GM19043 (cell line): ENCODE results near the gene PRDM16.

Source experiments
- ATAC-seq: cut with Tn5 transposase; IDR thresholded peaks from one replicate; pipeline ENCODE4 v1.9.1; 2021; ENCODE audit warnings: low read depth; ENCODE audit not compliant: unreplicated experiment

PRDM16 gene

DNA sequence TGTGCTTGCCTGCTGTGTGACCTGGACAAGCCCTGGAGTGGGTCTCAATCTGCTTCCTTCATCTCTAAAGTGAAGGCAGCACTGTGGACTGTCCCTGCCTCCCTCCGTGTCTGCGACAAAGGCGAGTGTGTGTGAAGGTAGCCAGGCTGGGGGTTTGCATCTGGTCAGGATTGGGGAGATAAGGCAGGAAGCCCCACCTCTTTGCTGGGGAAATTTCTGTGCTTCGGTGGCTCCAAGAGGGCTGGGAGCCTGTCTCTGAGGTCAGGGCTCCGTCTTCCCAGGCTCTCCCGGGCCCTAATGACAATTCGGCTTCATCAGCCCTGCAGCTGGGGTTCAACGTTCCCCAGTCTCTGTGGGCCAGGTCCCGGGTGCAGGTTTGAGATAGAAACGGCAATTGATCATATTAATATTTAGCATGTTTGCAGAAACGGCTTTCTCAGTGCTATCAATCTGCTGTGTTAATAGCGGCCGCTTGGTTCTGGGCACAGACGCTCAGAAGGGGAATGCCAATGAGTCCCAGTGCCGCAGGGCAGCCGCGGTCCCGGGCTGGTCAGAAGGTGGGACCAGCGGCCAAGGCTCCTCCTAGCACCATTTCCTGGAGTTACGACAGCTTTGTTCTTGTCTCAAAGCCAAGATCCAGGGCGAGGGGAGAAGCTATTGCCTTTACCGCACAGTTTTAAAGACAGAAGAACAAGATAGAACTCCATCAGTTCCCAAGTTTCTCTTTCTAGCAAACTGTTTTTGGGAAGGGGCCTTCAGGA lies 105.7 kb downstream of the PRDM16 start:
- ATAC-seq = no peak

- no peak for ATAC-seq
Measured at GRCh38 chr1:3175486-3175885, 106.5 kb downstream of the PRDM16 start.

DNA sequence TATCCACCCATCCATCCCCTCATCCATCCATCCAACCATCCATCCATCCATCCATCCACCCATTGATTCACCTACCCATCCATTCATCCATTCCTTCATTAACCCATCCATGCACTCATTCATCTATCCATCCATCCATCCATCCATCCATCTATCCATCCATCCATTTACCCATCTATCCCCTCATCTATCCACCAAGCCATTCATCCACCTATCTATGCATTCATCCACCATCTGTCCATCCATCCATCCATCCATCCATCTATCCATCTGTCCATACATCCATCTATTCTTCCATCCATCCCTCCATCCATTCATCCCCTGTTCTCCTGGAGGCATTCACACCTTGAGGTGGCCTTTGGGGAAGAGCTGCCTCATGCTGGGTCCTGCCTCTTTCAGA lies 107.0 kb downstream of the PRDM16 start:
- ATAC-seq = no peak

GRCh38 chr1:3176820-3177219 lies 107.8 kb downstream of the PRDM16 start:
- ATAC-seq = no peak

DNA sequence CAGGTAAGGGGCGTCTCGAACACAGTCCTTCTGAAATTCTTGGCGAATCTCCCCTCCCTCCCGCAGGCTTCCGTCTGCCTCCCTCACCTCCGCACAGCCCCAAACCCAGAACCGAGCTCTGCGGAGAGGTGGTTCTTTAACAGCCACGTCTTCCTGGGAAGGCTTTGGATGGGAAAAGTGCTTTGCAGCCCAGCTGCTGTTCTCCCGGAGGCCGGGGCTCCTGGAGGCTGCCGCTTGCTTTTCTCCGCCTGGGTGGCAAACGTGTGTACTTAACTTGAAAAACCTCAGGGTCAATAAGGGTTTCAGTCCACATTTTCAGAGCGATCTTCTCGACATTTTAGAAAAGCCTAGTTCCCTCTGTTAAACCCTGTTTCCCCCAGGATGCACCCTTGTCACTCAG lies 109.3 kb downstream of the PRDM16 start:
- ATAC-seq = no peak

GRCh38 chr1:3179471-3179870 lies 110.5 kb downstream of the PRDM16 start:
- ATAC-seq = no peak

GRCh38 chr1:3180915-3181314 lies 111.9 kb downstream of the PRDM16 start:
- ATAC-seq = no peak

GRCh38 chr1:3181956-3182355 lies 113.0 kb downstream of the PRDM16 start:
- ATAC-seq = no peak

GRCh38 chr1:3183411-3183810 lies 114.4 kb downstream of the PRDM16 start:
- no peak for ATAC-seq

- ATAC-seq = no peak
Measured at GRCh38 chr1:3183813-3184212, 114.8 kb downstream of the PRDM16 start.

- ATAC-seq = no peak
Measured at GRCh38 chr1:3184666-3185065, 115.7 kb downstream of the PRDM16 start.

GRCh38 chr1:3185896-3186525 lies 117.0 kb downstream of the PRDM16 start:
- no peak for ATAC-seq

DNA sequence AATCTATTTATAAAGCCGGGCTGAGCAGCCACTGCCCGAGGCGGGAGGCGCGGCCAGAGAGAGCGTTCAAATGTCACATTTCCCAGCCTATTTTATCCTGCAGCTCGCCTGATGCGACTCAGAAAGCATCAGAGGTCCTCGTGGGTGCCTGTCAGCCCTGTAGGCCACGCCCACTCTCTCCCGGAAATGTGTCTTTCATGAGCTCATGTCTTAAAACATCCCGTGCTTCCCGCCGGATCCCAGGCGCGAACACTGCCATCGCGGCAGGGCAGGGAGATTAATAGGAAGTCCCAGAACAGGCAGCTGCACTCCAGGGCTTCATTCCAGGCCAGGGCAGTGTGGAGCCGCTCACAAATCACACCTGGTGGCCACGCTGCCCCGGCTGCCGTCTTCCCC lies 117.5 kb downstream of the PRDM16 start:
- no peak for ATAC-seq

DNA sequence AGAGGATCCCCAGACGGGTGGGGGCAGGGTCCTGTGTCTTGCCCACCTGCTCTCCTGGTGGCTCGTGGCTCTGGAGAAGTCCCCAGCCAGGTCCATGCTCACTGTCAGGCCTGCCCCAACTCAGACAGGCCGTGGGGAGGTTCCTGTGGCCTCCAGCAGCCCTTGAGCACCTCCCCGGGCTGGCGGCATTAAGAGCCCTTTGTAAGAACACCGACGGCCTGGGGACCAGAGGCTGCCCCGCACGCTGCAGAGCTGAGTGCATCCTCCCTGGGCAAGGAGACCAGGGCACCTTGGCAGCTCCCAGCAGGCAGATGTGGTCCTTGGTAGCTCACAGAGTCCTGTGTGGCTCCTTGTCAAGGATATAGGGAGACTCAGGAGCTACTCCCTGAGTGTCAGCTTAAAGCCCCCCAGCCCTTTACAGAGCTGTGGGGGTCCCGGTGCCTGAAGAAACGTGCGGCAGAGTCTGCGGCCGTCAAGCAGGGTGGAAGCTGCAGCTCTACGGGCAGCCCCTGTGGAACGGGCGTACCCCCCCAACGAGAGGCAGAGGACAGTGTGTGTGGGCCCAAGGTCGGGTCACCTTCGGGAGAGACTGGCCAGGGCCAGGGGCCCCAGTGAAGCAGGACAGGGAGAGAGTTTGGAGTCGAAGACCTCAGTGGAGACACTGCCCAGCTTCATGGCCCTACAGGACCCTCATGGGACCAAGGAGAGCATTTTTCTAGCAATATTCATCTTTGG lies 118.6 kb downstream of the PRDM16 start:
- ATAC-seq = no peak

DNA sequence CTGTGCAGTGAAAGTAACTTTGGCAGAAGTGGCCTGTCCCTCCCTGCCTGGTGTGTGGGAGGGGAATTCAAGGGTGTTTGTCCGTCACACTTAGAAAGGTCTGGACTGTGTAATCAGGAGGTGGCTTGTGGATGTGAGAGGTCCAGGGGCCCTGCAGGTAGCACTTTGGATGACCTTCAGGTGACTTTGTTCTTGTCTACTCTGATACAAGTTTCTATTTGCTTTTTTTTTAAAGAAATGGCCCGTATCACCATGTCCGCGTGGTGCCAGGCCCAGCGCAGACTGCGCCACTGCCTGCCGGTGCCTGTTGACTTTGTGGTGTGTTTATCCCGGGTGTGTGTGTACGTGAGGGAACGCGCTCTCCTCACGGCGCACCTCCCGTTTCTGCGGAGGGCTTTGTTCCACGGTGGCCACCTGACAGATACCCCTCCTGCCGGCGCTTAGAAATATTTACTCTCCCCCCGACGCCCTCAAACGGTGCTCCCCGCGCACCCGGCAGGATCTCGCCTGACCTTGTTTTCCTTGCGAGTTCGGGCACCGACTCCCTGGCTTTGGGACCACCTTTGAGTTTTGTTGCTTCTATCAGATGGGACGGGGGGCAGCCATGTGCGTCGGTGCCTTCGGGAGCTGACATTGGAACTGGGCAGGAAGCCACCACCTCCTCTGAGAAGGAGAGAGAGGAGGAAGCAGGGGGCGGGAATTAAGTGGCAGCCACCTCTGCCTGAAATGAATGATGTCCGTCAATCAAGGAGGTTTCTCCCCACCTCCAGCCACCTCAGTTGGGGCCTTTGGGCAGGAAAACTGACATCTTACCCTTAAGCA lies 119.4 kb downstream of the PRDM16 start:
- ATAC-seq = no peak

DNA sequence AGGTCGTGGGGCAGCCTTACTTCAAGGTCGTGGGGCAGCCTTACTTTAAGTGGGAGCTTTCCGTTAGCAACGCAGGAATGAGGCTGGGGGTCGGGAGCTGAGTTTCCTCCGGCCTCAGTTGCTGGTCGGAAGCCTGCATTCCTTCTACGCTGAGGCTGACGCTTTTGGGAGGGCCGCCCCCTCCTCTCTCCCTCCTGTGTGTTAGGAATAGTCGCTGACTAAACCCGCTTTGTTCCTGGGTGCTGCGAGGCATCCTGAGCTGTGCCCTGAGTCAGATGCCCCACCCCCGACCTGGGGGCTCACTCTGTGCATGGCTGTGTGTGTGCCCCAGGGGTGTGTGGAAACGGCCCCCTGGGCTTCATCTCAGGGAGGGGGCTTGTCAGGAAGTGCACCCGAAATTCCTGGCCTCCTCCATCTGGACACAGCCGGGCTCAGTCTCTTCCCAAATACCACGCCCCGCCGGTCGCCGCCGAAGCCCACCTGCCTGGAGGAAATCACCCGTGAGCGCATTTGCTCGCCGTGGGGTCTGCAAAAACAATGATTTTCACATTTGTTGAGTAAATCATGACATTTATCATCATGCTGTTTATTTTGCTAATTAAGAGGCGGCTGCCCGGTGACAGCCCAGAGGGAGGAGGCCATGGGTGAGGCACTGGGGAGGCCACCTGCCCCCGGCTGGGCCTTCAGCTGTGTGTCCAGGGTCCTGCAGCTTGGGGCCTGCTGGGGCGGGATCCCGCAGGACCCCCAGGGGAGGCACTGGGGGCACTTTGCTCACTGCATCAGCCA lies 121.4 kb downstream of the PRDM16 start:
- ATAC-seq = no peak

GRCh38 chr1:3192361-3192760 lies 123.4 kb downstream of the PRDM16 start:
- ATAC-seq = no peak

GRCh38 chr1:3192825-3193224 lies 123.8 kb downstream of the PRDM16 start:
- ATAC-seq = no peak

- ATAC-seq = no peak
Measured at GRCh38 chr1:3193811-3194210, 124.8 kb downstream of the PRDM16 start.
